GM12892 (cell line): Measurements from ENCODE around the gene SLC12A4.

ENCODE experiments used
- POLR2A ChIP-seq: IDR thresholded peaks from 2 replicates; pipeline ENCODE4 v1.6.1; 2011; ENCODE audit warnings: low read depth, low read length, control low read depth
- POLR2AphosphoS5 ChIP-seq: IDR thresholded peaks from 2 replicates; pipeline ENCODE4 v1.6.1; 2011; ENCODE audit warnings: low read depth, low read length, control low read depth

DNA sequence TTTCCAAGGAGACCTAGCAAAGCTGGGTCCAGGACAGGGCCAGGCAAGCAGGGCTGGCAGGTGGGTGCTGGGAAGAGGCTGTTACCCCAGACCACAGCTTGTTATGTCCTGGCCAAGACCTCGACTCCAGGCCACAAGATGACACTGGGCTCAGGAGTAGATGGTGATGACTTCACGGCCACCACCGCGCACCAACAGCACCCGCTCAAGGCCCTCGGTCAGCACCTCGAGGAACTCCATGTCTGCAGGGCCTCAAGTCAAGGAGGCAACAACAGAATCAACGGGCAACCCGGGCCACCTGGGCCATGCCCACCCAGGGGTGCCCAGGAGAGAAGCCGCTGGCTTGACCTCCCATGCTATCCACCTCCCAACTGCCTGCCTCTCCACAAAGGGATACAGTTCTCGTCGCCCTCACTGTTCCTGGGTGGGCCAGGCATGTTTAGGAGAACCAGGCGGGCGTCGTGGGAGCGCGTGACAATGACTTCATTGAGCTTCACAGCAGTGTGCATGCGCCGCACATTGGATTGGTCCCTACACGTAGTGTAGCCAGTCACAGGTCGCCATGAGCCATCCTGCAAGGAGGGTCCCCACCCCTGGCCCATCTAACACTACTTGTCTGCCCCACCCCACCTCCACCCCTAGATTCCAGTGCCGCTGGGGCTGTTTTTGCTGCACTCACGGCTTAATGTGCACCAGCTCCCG lies 23.6 kb downstream of the SLC12A4 start:
- TF ChIP-seq POLR2AphosphoS5 (no peak), POLR2A (no peak)
